ENCODE results near the gene SLX4IP. TPM values are rescaled to one million over a fixed set of nuclear protein-coding genes. Genes with fewer than 3 reads are reported as not detected.

SLX4IP gene
- total RNA-seq, 1 experiment from 2014 or later: 5.7 TPM

DNA sequence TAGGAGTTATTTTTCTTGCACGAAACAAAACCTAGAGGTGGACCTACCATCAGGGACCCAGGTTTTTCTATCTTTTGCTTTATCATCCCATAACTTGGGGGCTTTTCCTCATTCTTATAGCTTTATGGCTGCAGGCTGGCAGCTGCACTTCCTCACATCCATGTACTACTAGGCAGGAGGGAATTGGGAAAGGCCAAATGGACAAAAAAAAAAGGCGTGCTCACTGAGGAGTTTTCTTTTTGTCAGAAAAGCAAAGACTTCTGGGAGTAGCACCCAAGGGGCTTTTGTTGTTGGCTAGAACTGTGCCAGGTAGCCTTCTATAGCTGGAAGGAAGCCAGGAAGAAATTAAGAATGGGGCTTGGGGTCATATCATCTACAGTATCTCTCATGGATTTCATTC is 61.4 kb downstream of the SLX4IP start:
- DNase-seq (ENCODE audit: low spot score): no peak

DNA sequence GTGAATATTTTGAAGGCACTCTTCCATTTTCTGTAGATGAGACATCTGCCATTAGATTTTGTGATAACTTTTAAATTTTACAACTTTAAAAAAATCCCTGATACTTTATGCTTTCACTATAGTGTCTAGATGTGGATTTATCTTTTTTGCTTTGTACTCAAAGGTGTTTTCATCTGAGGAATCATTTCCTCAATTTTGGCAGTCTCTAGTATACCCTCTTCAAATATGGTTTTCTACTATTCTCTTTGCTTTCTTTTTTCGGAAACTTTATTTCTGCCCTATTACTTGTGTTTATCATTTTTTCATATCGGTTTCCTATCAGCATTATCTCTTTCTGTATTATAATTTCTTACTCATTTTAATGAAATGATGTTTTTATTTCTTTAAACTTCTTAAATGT is 62.2 kb downstream of the SLX4IP start:
- DNase-seq (ENCODE audit: low spot score): no peak

DNA sequence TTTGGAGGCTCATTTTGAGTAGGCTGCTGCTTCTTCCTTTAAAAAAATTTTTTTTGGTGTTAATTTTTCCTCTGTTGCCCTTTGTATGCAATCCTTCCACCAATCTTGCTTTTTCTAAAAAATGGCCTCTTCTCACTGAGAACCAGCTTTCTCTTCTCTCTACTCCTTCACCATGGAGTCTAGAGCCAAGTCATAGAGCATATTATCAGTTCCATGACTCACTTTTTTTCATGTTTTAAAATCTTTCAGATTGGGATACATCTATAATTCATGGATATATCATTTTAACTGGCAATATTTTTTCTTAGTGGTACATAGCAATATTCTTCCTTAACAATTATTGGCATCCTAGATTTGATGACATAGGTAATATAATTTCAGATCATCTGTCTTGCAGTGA is 62.7 kb downstream of the SLX4IP start:
- DNase-seq (ENCODE audit: low spot score): no peak

DNA sequence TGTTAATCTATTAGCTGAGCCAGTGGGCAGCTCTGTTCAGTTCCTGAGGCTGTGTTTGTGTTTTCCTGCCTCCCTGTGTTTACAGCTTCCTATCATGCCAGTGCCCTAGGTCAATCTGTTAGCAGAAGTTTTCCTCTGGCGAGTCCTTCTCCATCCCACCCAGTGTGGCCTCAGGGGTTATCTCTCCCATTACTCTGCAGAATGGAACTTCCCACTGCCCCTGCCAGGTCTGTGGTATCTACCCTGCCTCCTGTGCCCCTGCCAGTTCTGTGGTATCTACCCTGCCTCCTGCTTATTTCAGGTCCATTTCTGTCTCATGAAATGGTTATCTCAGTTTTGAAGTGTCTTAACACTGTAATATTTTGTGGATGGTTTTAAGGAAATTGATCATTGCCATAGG is 63.1 kb downstream of the SLX4IP start:
- no peak for DNase-seq (ENCODE audit: low spot score)

DNA sequence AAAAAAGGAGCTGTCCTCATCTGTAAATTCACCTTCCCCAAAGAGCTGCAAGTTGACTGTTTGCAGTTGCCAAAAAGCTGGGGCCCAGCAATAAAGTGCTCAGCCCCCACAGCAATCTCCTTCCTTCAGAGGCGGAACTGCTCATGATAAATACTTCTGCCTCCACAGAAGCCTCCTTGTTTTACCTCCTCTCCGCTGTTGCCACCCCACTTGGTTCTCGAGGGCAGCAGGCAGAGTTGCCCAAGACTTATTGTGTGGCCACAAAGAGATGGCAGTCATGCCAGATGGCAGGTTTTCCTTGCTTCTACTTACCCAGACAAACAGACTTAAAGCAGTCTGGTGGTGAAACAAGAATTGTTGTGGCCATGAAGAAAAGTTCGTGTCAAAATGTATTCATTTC is 66.3 kb downstream of the SLX4IP start:
- DNase-seq (ENCODE audit: low spot score): no peak

DNA sequence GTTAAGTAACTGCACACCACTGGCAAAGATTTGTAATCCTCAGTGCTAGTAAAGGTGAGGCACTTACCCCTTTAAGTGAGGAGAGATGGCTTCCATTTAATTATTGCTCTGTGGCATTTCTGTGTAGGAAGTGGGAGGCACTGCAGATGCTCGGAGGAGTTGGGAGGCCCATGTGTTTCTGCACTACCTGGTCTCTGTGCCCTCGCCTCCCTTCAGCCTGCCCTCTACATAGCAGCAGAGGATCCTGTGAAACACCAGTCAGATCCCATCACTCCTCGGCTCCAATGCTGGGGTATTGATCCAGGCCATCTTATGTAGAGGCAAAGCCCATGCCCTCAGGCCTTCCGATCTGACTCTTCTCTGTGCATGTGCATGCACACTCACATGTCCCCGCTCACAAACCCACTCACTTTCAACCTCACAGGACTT is 67.0 kb downstream of the SLX4IP start:
- no peak for DNase-seq (ENCODE audit: low spot score)

DNA sequence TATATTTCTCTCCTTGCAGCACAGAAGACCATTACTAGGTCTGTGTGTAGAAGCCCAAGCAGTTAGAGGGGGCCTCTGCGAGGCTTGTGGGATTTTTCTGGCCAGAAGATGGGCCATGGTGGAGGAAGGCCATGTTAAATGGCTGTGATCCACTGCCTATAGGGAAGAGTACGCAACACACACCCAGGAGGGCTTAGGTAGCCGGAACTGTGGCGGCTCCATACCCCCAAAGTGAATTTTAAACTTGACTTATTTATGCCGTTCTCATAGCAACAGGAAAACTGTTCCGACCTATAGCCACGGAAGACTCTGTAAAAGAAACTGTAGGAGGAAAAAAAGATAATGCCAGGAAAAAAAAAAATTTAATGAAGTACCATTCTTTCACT is 69.5 kb downstream of the SLX4IP start:
- DNase-seq (ENCODE audit: low spot score): no peak

DNA sequence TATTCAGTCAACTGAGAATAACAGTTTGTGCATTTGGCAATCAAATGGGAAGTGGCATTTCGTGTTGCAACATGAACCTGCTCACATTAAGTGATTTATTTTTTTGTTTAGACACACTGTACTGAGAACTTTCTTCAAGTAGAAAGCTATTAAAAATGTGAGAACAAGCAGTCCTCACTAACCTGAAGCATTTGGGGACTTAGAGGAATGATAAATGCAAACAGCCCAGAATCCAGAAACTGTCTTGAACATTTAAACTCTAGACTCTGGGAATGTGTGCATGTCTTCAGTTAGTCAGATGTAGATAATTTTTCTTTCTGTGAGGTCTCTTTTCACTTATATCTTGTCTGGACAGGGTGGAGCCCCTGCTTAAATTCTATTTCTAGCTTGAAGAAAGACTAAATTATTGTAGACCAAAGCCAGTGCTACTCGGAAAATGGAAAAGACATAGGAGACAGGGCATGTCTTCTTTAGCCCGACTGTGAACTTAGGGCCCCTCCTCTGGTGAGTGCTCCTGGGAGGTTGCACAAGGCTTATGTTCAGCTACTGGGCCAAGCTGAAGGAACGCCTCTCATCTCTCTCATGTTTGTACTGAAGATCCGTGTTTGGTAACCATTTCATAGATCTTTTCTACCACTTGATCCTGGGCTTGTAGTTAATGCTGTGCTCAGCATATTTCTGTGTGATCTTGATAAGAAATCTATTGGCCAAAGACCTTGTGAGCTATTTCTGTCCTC is 70.1 kb downstream of the SLX4IP start:
- DNase-seq (ENCODE audit: low spot score): no peak

DNA sequence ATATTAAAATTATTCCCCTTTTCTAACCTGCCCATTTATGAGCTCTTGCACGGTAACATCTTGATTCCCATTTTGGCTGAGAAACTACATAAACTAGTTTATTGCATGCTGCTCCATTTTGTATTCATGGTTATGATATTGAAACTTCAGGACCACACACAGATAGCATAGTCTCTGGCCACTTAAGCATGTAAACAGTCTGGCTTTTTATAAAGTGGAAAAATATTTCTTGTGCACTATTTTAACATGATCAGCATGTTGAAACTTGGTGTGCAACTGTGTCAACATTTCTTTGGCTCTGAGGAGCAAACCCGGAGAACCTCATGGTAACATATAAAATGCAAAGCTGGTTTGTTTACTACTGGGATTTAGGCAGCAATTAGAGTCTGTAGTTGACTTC is 70.7 kb downstream of the SLX4IP start:
- DNase-seq (ENCODE audit: low spot score): no peak

DNA sequence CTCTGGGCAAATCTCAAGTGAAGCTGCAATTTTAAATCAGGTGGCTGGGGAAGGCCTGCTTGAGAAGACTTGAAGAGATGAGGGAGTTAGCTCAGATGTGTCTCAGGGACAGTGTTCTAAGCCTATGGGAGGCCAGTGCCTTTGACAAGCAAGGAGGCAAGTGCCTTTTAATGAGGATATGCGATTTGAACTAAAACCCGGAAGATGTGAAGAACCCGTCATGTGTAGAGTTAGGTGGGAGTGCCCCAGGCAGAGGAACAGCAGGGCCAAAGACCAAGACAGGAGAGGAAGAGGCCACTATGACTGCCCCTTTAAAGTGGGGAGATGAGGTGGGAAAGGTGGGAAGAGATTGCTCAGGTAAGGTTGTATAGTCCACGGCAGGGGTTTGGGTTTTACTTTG is 71.9 kb downstream of the SLX4IP start:
- no peak for DNase-seq (ENCODE audit: low spot score)

DNA sequence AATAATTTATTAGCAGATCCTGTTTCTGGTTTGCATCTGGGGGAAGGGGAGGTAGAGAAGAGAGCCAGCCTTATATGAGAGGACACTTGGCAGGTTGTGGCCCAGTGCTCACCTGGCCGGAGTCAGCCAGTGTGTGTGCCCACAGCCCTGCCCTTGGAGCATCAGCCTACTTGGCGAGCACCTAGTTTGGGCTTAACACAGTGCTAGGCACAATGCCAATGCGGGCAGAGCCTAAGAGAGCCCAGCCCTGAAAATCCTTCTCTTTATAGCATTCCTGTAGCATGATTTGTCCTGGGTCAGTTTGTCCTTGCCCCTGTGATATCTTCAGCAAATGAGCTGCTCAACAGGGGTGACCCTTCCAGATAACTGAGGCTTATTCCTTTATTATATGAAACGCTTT is 73.0 kb downstream of the SLX4IP start:
- peak; percentile 54 for DNase-seq (ENCODE audit: low spot score)

DNA sequence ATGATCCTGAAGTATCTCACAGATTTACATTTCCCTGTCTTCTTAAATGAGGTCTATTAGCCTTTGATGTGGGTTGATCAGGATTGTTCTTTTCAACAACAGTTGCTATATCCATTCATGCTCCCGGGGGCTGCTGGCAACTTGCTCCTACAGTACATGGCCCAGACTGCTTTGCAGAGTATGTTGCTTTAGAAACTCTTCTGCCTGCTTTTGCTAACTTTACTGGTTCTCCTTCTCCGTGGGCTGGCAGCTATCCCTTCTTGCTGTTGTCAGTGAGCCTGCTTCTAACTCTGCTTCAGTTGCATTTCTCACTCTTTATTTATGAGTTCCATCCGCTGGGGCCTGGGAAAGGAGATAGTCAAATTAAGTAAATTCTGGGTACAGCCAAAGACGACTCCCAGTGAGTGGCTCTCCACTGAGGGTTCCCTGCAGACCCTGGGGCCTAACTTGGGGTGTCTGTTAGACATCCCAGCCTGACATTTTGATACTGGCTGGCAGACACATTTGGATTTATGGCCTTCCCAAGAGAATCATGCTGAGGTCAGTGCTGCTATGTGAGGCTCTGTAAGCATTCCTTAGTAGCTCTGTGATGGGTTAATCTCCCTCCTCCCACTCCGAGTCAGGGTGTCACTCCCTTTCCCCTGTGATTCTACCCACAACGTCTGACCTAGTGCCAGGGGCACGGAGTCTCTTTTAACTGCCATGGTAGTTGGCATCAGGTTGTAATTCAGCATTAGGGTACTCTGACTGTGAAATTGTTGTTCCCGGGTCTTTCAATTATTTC is 73.6 kb downstream of the SLX4IP start:
- DNase-seq (ENCODE audit: low spot score): peak; percentile 72

DNA sequence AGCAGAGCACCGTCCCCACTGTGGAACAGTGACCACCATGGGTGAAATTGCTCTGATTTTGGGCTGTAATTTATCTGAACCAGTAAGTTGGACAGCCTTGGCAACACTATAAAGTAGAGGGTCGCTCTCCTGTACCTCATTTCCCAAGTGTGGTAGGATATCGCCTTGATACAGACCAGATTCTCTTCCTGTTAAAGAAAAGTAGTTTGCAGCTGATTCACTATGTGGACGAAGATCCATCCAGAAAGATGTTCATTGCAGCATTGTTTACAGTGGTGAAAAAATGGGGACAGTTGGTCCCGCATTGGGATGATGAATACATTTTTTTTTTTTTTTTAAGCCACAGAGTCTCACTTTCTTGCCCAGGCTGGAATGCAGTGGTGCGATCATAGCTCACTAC is 74.3 kb downstream of the SLX4IP start:
- DNase-seq (ENCODE audit: low spot score): no peak

DNA sequence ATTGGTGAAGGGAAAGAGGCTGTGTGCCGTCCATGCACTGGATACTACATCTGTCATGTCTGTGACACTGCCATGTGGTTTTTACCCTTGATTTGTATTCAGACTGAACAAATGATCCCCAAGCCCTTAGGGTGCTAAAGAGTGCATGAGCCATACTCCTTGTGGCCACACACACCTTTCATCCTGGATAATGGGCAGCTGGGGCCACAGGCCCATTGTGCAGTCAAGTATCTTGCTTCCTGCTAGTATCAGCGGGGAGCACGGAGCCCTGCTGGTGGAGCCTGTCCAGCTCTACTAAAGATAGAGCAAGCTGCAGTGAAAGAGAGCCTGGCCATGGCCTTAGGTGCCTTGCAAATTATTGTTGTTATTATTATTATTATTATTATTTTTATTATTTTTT is 75.1 kb downstream of the SLX4IP start:
- DNase-seq (ENCODE audit: low spot score): no peak

DNA sequence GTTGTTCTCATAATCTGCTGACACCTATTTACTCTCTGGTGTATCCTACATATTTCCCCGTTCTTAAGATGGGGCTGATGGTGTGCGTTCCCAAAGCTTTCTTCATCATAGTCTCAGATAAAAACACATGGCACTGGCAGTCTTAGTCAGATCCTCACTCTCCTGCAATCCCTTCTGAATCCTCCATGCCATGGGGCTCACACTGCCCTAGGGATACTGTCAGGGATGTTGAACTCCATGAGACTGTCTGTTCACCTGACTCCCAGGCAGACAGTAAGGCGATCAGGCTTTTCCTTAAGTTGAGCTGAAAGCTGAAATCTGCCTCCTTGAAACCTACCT is 76.0 kb downstream of the SLX4IP start:
- DNase-seq (ENCODE audit: low spot score): no peak

DNA sequence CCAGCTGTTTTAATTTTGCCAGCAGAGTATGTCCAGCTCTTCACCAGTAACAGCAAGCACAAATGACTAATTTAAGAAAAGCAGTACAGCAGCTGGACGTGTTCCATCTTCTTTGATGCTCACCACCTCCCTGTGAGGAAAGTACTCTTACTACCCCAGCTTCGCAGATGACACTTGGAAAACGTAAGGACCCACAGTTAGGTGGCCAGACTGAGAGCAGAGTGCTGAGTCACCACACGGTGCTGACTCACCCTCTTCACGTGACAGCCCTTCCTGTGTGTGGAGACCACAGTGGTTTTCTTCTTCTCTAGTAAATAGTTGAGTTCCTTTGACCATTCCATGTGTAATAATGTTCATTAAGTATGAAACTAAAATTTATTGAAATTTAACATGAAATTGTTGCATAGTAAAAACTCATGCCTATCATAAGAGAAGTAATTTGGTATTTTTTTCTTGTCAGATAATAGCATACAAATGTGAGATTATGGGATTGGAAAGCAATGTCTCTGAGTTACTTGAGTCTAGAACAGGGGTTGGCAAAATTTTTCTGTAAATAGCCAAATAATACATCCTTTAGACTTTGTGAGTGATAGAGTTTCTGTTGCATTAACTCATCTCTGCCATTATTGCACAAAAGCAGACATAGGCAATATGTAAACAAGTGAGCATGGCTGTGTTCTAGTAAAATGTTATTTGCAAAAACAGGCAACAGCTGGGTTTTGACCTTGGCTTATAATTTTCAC is 76.6 kb downstream of the SLX4IP start:
- peak; percentile 99 for DNase-seq (ENCODE audit: low spot score)

DNA sequence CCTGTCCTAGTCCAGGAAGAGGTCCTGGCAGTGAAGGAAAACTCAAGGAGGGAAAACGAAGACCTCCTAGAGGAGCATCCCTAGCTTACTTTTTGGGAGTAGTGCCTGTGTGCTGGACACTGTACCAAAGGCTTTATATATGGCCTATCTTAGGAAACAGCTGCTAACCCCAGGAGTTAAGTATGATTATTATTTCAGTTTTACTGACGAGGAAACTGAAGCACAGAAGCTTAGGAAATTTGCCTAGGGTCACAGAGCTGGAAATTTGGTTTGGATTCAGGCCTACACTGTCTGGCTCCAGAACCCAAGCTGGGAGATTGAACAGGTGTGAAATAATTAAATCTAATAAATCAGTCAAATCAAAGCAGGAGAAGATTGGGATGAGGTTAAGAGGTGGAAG is 78.0 kb downstream of the SLX4IP start:
- no peak for DNase-seq (ENCODE audit: low spot score)

DNA sequence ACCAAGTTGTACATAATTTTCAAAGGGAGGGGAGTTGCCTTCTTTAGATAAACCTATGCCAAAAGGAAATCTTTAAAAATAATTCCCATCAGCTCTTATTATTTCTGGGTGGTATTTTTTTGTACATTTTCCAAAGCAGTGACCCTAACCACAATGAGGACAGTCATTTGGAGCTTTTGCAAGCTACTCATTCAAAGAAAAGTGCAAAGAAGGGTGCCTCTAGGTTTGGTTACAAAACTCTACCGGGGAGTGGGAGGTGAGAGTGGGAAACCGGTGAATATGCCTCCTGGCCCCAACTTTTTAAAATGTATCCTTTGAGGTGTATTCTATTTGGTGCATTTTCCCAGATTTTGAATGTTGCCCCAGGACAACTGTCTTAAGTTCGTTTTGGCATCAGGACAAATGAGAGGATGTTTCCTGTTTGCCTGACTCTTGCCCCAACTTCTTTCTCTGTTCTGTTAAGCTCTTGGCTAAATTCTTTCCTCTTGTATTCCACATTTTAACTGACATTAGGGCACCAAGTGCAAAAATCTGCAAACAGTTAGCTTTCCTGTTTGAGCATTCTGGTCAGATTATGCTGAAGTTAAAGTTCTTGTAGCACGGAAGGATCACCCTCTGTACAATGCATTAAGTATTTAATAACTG is 78.9 kb downstream of the SLX4IP start:
- no peak for DNase-seq (ENCODE audit: low spot score)

DNA sequence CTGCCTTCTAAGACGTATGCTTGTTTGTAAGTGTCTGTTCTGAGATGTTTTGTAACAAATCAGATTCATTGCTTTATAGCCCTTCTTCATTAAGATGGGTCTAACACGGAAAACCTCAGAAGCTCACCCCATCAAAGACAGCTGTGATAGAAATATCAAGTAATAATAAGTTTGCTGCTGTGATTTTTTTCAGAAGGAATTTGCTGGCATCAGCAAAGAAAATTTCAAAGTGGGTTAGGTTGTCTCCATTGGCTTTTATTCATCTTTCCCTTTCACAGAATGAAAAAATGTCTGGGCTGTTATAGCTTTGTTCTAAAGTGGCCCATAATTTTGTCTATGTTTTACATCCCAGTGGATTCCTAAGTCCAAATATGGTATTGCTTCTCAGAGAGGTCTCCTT is 81.4 kb downstream of the SLX4IP start:
- no peak for DNase-seq (ENCODE audit: low spot score)

DNA sequence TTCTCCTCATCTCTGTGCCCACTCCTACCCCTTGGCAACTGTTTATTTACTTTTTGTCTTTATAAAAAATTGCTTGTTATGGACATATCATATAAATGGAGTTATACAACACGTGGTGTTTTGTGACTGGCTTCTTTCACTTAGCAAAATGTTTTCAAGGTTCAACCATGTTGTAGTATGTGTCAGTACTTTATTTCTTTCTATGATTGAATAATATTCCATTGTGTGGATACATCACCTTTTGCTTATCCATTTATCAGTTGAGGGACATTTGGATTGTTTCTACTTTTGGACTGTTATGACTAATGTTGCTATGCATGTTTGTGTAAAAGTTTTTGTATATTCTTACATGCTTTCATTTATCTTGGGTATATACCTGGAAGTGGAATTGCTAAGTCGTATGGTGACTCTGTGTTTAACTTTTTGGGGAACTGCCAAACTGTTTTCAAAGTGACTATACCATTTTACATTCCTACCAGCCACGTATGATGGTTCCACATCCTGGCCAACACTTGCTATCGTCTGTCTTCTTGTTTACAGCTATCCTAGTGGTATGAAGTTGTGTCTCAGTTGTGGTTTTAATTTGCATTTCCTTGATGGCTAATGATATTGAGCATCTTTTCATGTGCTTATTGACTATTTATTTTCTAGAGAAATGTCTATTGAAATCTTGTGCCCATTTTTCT is 84.4 kb downstream of the SLX4IP start:
- peak; percentile 51 for DNase-seq (ENCODE audit: low spot score)

DNA sequence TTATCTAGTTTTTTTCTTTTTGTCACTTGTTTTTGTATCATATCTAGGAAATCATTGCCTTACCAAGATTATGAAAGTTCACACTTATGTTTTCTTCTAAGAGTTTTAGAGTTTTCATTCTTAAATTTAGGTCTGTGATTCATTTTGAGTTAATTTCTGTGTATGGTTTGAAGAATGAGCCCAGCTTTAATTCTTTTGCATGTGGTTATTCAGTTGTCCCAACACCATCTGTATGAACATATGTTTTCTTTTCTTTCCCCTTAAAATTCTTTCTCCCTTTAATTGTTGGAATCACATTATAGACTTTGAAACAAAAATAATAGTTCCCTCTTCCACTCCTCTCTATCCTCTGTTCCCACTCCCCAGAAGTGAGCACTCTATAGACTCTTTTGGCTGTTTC is 85.4 kb downstream of the SLX4IP start:
- no peak for DNase-seq (ENCODE audit: low spot score)

Measured in A172 (cell line).